WERI-Rb-1 (cell line): ENCODE results near the gene DSCAM.

Experiments used
- DNase-seq: peaks from one replicate; pipeline ENCODE4 v3.0.0-alpha.2; 2020
- H3K27ac ChIP-seq: fragments of 250-450 bp; sonication (Bioruptor Pico); 2 replicates; pipeline ENCODE4 v1.5.1; 2020; ENCODE audit warnings: mild to moderate bottlenecking, moderate library complexity
- H3K27me3 ChIP-seq: fragments of 250-450 bp; sonication (Bioruptor Pico); 2 replicates; pipeline ENCODE4 v1.5.1; 2021; ENCODE audit warnings: mild to moderate bottlenecking, low read depth, moderate library complexity; ENCODE audit not compliant: insufficient read depth, severe bottlenecking
- H3K36me3 ChIP-seq: fragments of 250-450 bp; sonication (Bioruptor Pico); 2 replicates; pipeline ENCODE4 v1.5.1; 2020; ENCODE audit warnings: mild to moderate bottlenecking, moderate library complexity
- H3K4me3 ChIP-seq: 2 replicates; pipeline ENCODE4 v1.5.1; 2011; ENCODE audit warnings: low read depth, mild to moderate bottlenecking, control low read depth, low read length
- H3K9me3 ChIP-seq: fragments of 250-450 bp; sonication (Bioruptor Pico); 2 replicates; pipeline ENCODE4 v1.5.1; 2021; ENCODE audit warnings: mild to moderate bottlenecking, moderate library complexity; ENCODE audit not compliant: severe bottlenecking
- CTCF ChIP-seq: IDR thresholded peaks from 2 replicates; pipeline ENCODE4 v1.5.1; 2011; ENCODE audit warnings: low read depth, mild to moderate bottlenecking, control low read depth, inconsistent platforms, low read length

DSCAM gene

GRCh38 chr21:40531016-40531415, 315.9 kb downstream of the DSCAM start:
- H3K36me3 ChIP-seq: no peaks in the 10 kb centered on the region
- H3K27ac ChIP-seq: no peak overlapping the region
- H3K4me3 ChIP-seq: no peak overlapping the region
- H3K9me3 ChIP-seq: peaks cover 3% of the 10 kb centered on the region
- TF ChIP-seq CTCF: no peak
- H3K27me3 ChIP-seq: no peaks in the 10 kb centered on the region
- DNase-seq: no peak

DNA sequence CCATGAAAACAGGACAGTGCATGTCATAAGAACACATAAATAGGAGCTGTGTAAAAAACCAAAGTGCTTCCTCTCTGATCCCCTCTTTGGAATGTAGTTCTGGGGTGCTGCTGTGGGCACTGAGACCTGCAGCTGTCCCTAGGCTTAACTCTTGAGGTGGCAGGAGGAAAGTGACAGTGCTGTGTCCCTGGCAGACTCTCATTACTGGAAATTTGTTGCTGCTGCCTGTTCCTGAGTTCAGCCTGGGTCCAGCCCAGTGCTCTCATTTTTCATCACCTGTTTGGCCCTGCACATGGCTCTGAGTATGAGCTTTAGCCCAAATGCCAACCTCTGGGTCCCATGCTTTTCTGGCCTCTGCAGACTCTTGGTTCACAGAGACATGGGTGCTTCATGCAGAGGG, 329.3 kb downstream of the DSCAM start:
- no peak for DNase-seq
- no peaks in the 10 kb centered on the region for H3K9me3 ChIP-seq
- no peak for TF ChIP-seq CTCF
- H3K27me3 ChIP-seq: no peaks in the 10 kb centered on the region
- no peak overlapping the region for H3K4me3 ChIP-seq
- H3K36me3 ChIP-seq: no peaks in the 10 kb centered on the region
- H3K27ac ChIP-seq: no peak overlapping the region

DNA sequence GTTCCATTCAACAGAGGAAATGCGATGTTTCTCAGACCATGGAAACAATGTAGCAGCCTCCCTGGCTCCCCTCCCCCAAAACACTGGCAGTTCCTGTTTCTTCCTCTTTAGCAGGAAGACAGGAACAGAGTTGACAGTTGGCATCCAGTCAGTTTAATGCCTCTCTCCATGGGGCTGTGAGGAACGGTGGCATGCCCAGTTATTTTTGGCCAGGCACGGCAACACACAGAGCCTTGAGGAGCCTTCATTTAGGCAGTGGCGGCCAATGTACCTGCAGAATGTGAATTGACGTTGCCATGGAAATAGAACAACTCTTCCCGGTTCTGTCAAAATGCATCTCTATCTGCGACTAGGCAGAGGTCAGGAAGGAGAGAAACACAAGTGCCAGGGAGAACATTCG, 330.6 kb downstream of the DSCAM start:
- H3K9me3 ChIP-seq: no peaks in the 10 kb centered on the region
- no peak overlapping the region for H3K27ac ChIP-seq
- no peak for TF ChIP-seq CTCF
- H3K27me3 ChIP-seq: no peaks in the 10 kb centered on the region
- H3K4me3 ChIP-seq: no peak overlapping the region
- no peak for DNase-seq
- no peaks in the 10 kb centered on the region for H3K36me3 ChIP-seq

DNA sequence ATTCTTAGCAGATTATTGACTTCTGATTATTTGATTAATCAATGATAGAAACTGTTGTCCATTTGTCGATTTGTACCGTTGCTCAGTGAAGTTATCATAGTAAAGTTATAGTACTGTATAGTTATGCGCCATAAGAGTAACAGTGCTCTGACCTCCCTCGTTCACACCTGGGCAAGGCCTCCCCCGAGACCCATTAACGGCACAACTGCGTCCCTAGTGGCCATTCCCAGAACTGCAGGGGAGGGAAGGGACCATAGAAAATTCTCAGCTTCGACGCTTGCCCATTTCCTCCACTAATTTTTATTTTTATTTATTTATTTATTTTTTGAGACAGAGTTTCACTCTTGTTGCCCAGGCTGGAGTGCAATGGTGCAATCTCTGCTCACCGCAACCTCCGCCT, 334.4 kb downstream of the DSCAM start:
- no peaks in the 10 kb centered on the region for H3K36me3 ChIP-seq
- no peaks in the 10 kb centered on the region for H3K27me3 ChIP-seq
- peak; percentile 78 for TF ChIP-seq CTCF
- peak; percentile 60 for DNase-seq
- no peaks in the 10 kb centered on the region for H3K9me3 ChIP-seq
- H3K4me3 ChIP-seq: no peak overlapping the region
- H3K27ac ChIP-seq: no peak overlapping the region

DNA sequence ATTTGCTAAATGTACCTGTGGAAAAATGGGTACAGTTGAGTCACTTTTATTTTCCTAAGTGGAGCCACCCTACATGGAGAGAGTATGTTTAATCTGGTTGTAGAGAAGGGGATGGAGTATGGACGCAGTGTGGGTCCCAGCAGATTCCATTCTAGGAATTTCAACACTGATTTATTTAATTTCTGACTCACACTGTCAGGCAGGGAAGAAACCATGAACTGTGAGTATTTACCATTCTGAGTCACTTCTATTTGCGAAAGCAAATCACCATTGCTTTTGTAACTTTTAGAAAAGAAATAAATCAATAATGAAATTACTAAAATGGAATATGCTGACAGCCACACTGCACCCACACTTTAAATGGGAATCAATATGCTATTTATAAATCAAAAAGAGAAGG, 339.0 kb downstream of the DSCAM start:
- no peak overlapping the region for H3K4me3 ChIP-seq
- no peak for DNase-seq
- H3K27me3 ChIP-seq: no peaks in the 10 kb centered on the region
- no peak for TF ChIP-seq CTCF
- H3K36me3 ChIP-seq: no peaks in the 10 kb centered on the region
- H3K9me3 ChIP-seq: no peaks in the 10 kb centered on the region
- H3K27ac ChIP-seq: no peak overlapping the region

GRCh38 chr21:40505681-40506080, 341.3 kb downstream of the DSCAM start:
- peaks cover 3% of the 10 kb centered on the region for H3K9me3 ChIP-seq
- no peak for TF ChIP-seq CTCF
- H3K27ac ChIP-seq: no peak overlapping the region
- DNase-seq: no peak
- H3K4me3 ChIP-seq: no peak overlapping the region
- H3K36me3 ChIP-seq: no peaks in the 10 kb centered on the region
- H3K27me3 ChIP-seq: no peaks in the 10 kb centered on the region
